MM.1S (cell line): ENCODE results near the gene TUBGCP6.

Source experiments
- DNase-seq: peaks from one replicate; pipeline ENCODE4 v3.0.0-alpha.2; 2015
- H2AFZ ChIP-seq: fragments of 300-600 bp; sonication (generic); 2 replicates; pipeline ENCODE4 v1.6.0; 2016; ENCODE audit warnings: antibody characterized with exemption, low read length
- H3F3A ChIP-seq: fragments of 300-600 bp; sonication (generic); 2 replicates; pipeline ENCODE4 v1.6.1; 2016; ENCODE audit warnings: mild to moderate bottlenecking, antibody characterized with exemption, low read length, moderate library complexity, mixed read lengths; ENCODE audit not compliant: insufficient read depth
- H3K27ac ChIP-seq: fragments of 300-600 bp; sonication (generic); 2 replicates; pipeline ENCODE4 v1.5.1; 2016; ENCODE audit warnings: mild to moderate bottlenecking, low read length
- H3K27me3 ChIP-seq: fragments of 300-600 bp; sonication (generic); replicated peaks from 2 replicates; pipeline ENCODE4 v1.6.0; 2016; ENCODE audit warnings: low read length; ENCODE audit not compliant: insufficient read depth
- H3K36me3 ChIP-seq: fragments of 300-600 bp; sonication (generic); replicated peaks from 2 replicates; pipeline ENCODE4 v1.6.1; 2016; ENCODE audit warnings: mild to moderate bottlenecking, low read length, mixed read lengths; ENCODE audit not compliant: insufficient read depth
- H3K4me1 ChIP-seq: fragments of 300-600 bp; sonication (generic); 2 replicates; pipeline ENCODE4 v1.6.1; 2016; ENCODE audit warnings: low read length, mixed read lengths
- H3K4me2 ChIP-seq: fragments of 300-600 bp; sonication (generic); 2 replicates; pipeline ENCODE4 v1.6.0; 2016; ENCODE audit warnings: low read depth, low read length
- H3K4me3 ChIP-seq: fragments of 300-600 bp; sonication (generic); 2 replicates; pipeline ENCODE4 v1.5.1; 2016; ENCODE audit warnings: low read length, mixed read lengths
- H3K79me2 ChIP-seq: fragments of 300-600 bp; sonication (generic); 2 replicates; pipeline ENCODE4 v1.6.1; 2016; ENCODE audit warnings: mixed run types, low read length, mixed read lengths
- H3K9ac ChIP-seq: fragments of 300-600 bp; sonication (generic); 2 replicates; pipeline ENCODE4 v1.6.1; 2016; ENCODE audit warnings: low read length, mixed read lengths
- H3K9me2 ChIP-seq: fragments of 300-600 bp; sonication (generic); replicated peaks from 2 replicates; pipeline ENCODE4 v1.6.1; 2016; ENCODE audit warnings: mild to moderate bottlenecking, low read length, mixed read lengths; ENCODE audit not compliant: insufficient read depth
- H3K9me3 ChIP-seq: fragments of 300-600 bp; sonication (generic); replicated peaks from 2 replicates; pipeline ENCODE4 v1.6.1; 2016; ENCODE audit warnings: mild to moderate bottlenecking, low read length, mixed read lengths; ENCODE audit not compliant: insufficient read depth
- H4K20me1 ChIP-seq: fragments of 300-600 bp; sonication (generic); 2 replicates; pipeline ENCODE4 v1.6.1; 2016; ENCODE audit warnings: mild to moderate bottlenecking, low read length, moderate library complexity, mixed read lengths; ENCODE audit not compliant: insufficient read depth
- CTCF ChIP-seq: fragments of 300-600 bp; sonication (generic); IDR thresholded peaks from 2 replicates; pipeline ENCODE4 v1.5.1; 2016; ENCODE audit warnings: antibody characterized with exemption, low read length, mixed read lengths
- EZH2 ChIP-seq: fragments of 300-600 bp; sonication (generic); optimal IDR thresholded peaks from 2 replicates; pipeline ENCODE3; 2017; ENCODE audit warnings: low read depth, mild to moderate bottlenecking, antibody characterized with exemption, low read length, mixed read lengths
- EZH2phosphoT487 ChIP-seq: fragments of 300-600 bp; sonication (generic); IDR thresholded peaks from 2 replicates; pipeline ENCODE4 v1.6.1; 2018; ENCODE audit warnings: antibody characterized with exemption, low read length

TUBGCP6 gene

GRCh38 chr22:50242406-50242949 is 2.3 kb downstream of the TUBGCP6 start:
- H3K27ac ChIP-seq, result no peak overlapping the region
- H3K36me3 ChIP-seq, result no peaks in the 10 kb centered on the region
- H3K27me3 ChIP-seq, result no peaks in the 10 kb centered on the region
- H3F3A ChIP-seq, result peaks cover 37% of the 10 kb centered on the region
- peak overlapping the region; percentile 81 for H3K4me3 ChIP-seq
- H3K4me2 ChIP-seq, result peak overlapping the region; percentile 100
- no peak overlapping the region for H3K9ac ChIP-seq
- no peak for TF ChIP-seq EZH2
- TF ChIP-seq CTCF, result no peak
- TF ChIP-seq EZH2phosphoT487, result no peak
- H3K9me3 ChIP-seq, result no peaks in the 10 kb centered on the region
- H3K4me1 ChIP-seq, result peaks cover 20% of the 10 kb centered on the region
- peaks cover 87% of the 10 kb centered on the region for H3K79me2 ChIP-seq
- no peak for DNase-seq
- no peak overlapping the region for H2AFZ ChIP-seq
- H3K9me2 ChIP-seq, result no peaks in the 10 kb centered on the region
- no peaks in the 10 kb centered on the region for H4K20me1 ChIP-seq

GRCh38 chr22:50238755-50239154 is 6.1 kb downstream of the TUBGCP6 start:
- Histone ChIP-seq H3K79me2 (peaks cover 92% of the 10 kb centered on the region), H3K9ac (no peak overlapping the region), H3K27ac (no peak overlapping the region), H3F3A (peaks cover 14% of the 10 kb centered on the region), H3K9me3 (no peaks in the 10 kb centered on the region), H3K9me2 (no peaks in the 10 kb centered on the region), H3K36me3 (no peaks in the 10 kb centered on the region), H2AFZ (no peak overlapping the region), H3K4me2 (no peak overlapping the region), H3K4me1 (0 out of 2 replicates have a peak, but pooled peaks cover 4% of the 10 kb centered on the region), H3K4me3 (no peak overlapping the region), H4K20me1 (no peaks in the 10 kb centered on the region; the same call in 1 of the 2 replicates), H3K27me3 (no peaks in the 10 kb centered on the region)
- TF ChIP-seq EZH2phosphoT487, result no peak
- no peak for TF ChIP-seq CTCF
- TF ChIP-seq EZH2, result no peak
- no peak for DNase-seq

- Histone ChIP-seq H3K4me3 (no peak overlapping the region), H3K36me3 (no peaks in the 10 kb centered on the region), H3K9ac (no peak overlapping the region), H3K4me2 (no peak overlapping the region), H3K27me3 (no peaks in the 10 kb centered on the region), H3K4me1 (no peaks in the 10 kb centered on the region), H3F3A (peaks cover 7% of the 10 kb centered on the region), H3K9me3 (no peaks in the 10 kb centered on the region), H3K9me2 (no peaks in the 10 kb centered on the region), H2AFZ (no peak overlapping the region), H3K27ac (no peak overlapping the region), H4K20me1 (no peaks in the 10 kb centered on the region; the same call in 1 of the 2 replicates), H3K79me2 (peaks cover 77% of the 10 kb centered on the region)
- peak; percentile 24 for DNase-seq
- TF ChIP-seq CTCF (peak; percentile 49), EZH2phosphoT487 (no peak)
Measured at GRCh38 chr22:50236731-50237409, 8.0 kb downstream of the TUBGCP6 start.
